HG03432 (cell line): Measurements from ENCODE around the gene GRM7.
A peak's percentile ranks its signal among the peaks of the same experiment; 100 is the strongest.

Experiments used
- ATAC-seq: cut with Tn5 transposase; IDR thresholded peaks from one replicate; pipeline ENCODE4 v1.9.1; 2021; ENCODE audit warnings: mild to moderate bottlenecking, moderate library complexity; ENCODE audit not compliant: unreplicated experiment

GRM7 gene

DNA sequence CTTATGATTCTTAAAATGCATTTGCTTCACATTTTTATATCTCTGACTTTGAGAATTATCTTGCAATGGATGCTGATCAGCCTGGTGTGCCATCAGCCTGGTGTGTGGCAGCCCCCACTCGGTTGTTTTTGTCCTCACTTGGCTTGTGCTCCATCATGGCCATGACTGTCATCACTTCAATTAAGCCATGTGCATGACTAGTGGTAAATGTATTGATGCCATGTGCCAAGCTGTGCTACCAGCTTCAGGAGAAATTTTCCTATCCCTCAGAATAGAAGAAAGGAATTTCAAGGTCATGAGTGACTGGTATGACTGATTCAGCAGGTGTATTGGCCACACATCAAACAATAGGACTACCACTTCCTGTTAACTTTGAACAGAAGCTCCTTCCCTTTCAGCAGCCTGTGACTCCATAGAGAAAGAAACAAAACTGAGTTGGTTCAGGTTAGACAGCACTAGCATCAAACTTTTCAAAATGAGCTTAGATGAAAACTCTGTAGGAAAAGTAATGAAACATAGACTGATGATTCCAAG lies 251.7 kb downstream of the GRM7 start:
- ATAC-seq = peak; percentile 67

DNA sequence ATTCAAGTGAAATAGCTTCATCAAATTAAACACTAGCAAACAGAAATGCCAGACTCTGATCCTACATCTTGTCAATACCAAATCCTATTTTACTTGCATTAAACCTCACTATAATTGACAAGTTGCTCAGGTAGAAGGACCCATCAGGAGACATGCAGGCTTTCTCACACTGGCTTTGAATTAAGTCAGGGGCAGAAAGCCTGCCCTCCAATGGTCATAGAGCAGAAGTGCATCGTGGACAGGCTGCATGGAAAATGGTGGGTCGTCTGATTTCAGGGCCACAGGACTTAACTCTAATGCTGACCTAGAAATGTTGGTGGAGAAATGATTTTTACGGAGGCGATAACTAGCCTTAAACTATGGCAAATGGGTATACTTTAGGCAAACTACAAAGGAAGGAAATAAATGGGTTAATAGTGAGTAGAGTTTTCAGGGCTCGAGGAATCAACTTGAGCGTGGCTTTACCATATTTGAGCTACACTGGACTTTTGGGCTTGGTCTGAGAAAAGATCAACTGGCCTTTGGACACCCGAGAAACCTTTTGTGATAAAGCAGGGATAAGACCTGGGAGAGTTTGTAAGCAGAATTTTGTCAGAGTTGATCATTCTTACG lies 283.9 kb downstream of the GRM7 start:
- peak; percentile 83 for ATAC-seq

DNA sequence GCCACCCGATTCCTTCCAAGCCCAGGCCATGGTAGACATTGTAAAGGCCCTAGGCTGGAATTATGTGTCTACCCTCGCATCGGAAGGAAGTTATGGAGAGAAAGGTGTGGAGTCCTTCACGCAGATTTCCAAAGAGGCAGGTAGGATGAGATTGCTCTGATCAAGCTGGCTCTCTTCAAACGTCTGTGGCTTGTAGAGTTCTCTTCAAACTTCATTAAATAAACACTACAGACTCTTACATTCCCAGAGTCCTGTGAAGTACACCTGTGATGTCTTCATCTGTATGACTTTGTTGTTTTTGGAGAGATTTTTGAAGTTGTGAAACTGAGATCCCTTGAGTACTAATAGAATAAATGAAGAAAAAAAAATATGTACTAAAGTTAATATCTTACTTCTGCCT lies 285.6 kb downstream of the GRM7 start:
- ATAC-seq = no peak

DNA sequence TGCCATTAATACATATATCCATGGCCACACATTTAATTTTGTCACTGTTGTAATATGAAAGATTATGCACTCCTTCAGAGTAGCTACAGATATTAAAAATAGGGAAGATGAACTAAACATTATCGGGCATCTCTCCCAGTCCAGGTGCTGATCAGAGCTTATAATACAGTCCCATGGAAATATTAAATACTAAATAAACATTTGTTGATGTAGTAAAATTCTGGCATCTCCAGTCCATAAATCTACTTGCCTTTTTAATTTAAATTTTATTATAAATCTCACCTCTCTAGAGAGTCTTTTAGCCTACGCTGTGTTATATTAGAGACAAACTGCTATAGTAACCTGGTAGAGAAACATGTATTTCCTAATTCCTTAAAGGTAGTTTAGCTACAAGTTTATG lies 297.6 kb downstream of the GRM7 start:
- ATAC-seq = no peak

DNA sequence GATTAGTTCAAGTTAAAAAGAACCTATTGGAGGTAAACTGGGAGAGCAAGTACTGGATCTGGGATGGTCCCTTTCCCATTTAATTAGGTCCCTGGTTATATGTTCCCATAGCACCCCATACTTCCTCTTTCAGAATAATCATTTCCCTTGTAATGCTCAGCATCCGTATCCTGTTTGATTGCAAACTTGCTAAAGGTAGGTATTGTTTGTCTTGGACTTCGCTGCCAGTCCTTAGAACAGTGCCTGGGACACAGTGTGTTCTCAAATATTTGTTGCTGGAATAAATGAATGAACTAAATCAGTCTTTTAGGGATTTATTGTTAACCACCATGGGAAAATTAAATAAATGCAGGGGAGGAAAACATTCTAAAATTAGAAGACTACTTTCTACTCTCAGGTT lies 299.8 kb downstream of the GRM7 start:
- no peak for ATAC-seq

DNA sequence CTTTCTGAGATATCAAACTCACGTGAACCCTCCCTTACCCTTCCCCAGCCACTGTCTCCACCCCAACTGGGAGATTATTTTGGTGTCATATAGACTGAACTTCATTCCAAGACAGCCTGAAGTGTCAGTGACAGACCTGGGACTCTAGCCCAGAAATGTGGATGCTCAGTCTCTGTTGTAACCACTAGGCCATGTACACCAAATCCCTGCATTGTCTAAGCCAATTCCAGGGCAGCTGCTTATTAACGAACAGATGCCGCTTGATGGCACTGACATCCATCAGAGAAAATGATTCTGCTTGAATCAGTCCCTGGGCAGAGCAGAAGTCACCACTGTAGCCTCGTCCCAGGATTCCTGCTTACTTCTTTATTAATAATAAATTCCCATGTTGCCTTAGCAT lies 305.5 kb downstream of the GRM7 start:
- ATAC-seq = no peak

DNA sequence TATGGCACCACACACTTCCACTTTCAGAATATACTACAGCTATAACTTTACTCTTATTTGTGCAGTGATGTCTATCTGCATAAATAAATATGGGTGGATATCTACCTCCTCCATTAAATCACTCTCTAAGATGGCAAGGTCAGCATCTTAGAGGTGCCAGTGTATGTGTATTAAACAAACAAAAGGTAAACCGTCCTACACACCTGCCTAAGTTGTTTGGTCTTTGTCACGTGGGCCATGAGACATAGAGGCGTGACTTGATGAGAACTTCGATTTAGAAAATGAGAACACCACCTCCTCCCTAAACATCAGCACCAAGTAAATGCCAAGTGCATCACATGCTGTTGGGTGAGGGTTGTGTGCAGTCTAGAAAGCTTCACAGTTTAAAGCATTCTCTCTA lies 310.6 kb downstream of the GRM7 start:
- no peak for ATAC-seq

DNA sequence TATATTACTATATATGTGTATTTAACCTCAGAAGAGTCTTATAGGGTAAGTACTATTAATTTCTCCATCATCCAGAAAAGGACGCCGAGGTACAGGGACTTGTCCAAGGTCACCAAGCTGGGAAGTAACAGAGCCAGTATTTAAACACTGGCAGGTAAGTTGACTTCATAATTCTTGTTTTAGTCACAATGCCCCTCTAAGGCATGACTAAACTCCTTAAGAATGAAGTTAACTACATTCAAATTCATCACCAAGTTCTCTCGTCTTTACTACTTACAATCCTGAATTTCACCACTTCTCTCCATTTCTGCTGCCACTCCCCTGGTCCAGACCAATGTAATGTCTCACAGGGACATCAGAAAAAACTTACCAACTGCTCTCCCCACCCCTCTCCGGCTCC lies 312.1 kb downstream of the GRM7 start:
- no peak for ATAC-seq

DNA sequence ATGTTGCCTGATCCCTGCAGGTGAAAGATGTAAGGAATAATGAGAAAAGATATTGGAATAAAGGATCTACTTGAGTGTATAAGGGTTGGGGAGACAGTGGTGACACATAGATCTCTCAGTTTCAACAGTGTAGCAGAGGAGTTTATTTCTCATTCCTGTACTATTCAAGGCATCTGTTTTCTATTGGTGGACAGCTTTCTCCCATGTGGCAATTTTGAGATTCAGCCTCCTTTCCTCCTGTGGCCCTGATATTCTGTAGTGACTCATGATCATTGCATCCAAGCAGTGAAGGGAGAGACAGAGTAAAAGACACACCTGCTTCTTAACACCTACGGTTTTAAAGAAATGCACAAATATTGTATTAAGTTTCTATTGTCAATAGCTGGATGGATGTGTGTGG lies 327.6 kb downstream of the GRM7 start:
- no peak for ATAC-seq

DNA sequence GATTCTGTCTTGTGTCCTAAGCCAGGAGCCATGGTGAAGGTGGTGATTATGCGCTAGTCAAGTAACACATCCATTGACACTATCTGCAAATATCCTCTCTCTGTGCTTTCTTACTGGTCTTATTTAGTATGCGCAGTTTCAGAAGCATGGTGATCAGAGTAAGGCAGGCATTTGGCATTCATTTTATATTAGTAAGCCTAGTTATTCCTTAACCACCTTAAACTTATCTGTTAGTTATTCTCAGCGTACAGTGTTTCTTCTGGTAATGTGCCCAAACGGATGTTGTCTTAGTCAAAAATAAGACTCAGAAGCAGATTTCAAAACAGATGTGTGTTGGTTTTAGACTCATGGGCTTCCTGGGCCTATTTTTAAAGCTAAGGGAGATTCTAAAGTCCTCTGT lies 329.2 kb downstream of the GRM7 start:
- ATAC-seq = peak; percentile 62

DNA sequence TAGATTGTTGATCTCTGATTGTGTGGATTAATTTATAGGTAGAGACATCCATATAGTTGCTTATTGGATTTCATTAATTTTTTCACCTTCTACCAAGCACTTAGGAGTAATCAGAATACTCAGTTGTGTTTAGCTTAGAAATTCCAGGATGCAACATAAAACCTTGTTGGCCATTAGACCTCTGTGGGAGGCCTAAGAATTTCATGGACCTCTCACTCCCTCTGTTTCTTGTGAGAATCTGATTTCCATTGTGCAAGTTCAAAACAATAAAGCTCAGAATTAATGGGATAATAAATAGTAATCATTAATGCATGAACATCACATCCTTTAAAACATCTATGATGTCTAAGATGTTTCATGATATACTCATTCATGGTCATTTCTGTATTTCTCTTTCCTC lies 332.4 kb downstream of the GRM7 start:
- no peak for ATAC-seq

DNA sequence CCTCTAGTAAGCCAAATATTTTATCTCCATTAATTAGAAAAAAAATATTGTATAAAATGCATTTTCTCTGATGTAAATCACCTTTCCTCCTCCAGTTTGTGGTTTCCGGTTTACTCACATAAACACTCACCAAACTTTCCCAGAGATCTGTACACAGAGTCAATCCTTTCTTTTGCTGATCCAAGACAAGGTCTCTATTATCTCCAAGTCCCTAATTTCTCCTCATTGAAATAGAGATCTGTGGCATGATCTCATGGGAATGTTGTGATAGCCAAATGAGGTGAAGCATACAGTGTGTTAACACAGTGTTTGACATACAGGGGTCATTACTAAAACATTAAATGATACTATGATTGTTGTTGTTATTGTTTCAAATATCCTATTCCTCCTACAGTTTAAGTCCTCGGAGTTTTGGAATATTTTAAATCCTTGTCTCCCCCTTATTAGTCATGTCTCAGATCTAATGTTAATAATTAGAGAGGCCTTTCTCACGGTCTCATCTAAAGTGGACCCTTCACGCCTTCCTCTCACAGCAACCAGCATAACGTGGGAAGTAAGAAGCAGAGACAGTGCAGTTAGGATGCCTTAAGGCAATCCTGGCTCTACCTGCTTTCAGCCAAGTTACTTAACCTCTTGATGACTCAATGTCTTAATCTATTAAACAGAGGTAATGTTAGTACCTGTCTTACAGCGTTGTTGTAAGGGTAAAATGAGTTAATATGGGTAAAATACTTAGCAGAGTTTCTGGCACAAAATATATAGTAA lies 333.3 kb downstream of the GRM7 start:
- ATAC-seq = no peak

DNA sequence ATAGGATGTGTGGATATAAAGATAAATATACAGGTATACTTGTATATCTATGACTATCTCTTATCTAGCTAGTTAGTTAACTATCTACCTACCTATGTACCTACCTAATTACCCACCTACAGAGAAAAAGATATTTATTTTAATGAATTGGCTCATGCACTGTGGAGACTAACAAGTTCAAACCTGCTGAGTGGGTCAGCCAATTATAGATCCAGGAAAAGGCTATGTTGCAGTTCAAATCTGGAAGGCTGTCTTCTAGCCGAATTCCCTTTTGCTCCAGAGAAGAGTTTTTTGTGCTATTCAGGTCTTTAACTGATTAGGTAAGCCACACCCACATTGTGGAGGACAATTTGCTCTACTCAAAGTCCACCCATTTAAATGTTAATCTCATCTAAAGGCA lies 335.0 kb downstream of the GRM7 start:
- no peak for ATAC-seq

DNA sequence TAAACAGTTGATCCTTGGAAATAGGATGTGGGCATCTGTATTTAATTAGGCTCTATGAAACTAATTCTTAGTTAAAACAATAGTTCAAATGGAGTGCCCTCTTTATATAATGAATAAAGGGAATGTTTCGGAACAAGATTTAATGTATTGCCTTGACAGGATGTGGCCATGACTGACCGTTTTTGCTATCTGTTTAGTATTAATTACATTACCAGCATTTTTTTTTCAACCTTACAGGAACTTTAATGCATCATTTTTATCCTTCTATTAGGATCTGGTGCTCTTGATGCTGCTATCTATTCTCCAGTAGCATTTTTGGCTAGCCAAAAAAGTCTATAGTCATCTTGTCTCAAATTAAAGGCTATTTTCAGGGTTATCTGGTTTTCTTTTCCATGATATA lies 340.9 kb downstream of the GRM7 start:
- no peak for ATAC-seq

DNA sequence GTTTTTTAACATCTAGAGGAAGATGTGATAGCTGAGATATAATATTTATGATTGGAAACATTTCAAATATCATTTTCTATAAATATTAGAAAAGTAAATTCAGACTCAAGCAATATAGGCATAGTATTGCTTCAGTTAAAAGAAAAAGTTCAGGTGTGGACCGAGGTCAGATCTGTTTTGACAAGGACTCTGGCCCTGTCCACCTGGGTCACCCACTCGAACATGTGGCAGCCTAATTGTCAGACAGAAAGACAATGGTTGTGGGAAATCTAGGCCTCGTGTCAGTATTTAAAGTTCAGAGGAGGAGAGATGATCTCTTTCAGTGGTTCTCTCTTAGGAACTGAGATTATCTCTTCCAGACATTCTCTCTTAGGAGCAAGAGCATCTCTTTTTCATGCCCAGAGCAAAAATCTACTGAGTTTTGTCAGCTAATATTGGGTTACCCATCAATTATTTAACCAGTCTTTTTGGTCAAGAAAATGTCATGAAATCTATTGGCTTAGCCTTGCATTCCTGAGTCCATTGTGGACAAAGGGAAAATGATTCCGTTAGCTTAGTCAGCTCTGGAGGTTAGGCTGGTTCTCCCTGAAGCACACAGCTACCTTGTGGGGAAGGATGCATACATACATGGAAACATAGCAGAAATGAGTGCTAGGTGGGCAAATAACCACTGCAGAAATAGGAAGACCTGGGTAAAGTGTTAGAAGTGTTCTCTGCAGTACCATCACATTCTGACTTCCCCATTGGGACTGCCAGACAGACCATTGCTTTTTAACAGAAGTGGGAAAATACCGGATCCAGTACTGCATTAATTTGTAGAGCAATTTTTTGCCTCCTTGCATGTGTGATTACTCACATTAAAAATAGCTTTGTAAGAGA lies 343.3 kb downstream of the GRM7 start:
- ATAC-seq = peak; percentile 40

DNA sequence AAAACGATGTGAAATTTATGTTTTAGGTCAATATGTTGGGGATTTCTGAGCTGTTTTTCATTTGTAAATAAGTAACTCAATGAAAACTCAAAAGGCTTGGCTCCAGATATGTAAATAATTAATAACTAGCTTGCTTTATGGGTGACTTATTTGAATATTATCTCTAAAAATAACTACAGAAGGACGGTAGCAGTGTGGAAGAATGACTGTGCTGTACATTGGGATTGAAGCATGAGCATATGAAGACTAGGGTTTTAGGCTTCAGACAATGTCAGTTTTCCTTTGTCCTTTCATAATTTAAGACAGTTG lies 343.9 kb downstream of the GRM7 start:
- ATAC-seq = peak; percentile 37

DNA sequence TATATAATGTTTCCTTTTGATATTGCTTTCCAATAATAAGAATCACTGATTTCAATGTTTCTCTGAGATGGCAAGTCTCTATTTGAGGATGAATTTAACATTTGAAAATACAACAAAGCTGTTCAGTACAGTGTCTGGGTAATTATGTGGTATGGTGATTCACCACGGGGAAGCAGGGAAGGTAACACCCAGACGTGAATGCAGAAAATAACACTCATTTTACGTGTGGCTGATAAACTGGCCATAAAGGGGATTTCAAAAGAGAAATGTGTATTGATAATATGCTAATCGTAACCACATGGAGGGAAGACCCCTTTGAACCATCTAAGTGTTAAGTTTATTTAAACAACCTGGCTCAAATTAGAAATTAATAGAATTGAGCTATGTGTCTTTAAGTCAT lies 344.6 kb downstream of the GRM7 start:
- ATAC-seq = peak; percentile 57

DNA sequence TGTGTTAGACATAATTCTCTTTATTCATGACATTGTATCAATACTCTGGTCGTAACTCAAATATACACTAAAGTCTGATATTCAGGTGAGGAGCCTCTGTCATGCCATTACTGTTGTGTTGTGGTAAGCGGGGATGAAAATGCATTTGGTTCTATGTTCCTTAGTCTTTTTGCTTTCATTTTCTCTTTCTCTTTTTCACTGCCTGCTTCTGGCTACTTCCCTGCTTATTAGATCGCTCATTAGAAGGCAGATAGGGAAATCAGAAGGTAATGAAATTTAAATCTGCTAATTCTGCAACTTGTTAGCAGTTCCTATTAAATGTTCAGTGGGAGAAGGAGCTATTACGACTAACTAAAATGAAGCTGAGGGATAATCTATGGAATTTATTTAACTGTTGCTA lies 345.0 kb downstream of the GRM7 start:
- peak; percentile 64 for ATAC-seq

DNA sequence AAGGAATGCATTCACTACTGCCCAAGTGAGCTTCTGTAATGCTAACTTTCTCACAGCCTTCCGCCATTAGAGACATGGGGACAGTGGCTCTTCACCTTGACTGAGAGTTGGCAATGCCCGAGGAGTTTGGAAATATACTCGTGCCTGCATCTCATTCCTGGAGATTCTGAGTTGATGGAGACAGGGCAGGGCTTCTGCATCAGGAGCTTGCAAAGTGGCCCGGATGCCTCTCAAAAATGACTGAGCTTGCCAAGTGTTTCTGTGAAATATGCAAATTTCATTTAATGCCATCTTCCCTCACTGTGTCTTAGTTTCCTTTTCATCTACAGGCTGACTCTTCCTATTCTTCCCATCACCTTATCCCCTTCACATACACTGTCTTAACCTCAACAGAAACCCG lies 346.2 kb downstream of the GRM7 start:
- ATAC-seq = no peak

DNA sequence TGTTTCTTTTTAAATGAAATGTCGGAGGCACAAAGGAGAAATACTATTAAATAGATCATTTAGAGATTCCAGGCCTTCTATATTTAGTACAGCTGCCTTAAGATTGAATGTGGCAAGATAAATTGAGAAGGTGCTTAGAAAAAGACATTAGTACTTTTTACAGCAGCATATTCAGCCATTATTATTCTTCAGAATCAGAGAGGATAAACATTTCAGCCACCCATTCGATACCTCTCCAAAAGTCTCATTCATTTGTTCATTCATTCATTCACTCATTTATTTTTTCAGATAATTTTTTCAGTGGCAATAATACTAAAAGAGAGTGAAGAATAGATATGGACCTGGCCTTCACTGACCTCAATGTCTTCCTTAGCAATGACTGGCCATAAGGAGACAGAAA lies 347.0 kb downstream of the GRM7 start:
- ATAC-seq = no peak

DNA sequence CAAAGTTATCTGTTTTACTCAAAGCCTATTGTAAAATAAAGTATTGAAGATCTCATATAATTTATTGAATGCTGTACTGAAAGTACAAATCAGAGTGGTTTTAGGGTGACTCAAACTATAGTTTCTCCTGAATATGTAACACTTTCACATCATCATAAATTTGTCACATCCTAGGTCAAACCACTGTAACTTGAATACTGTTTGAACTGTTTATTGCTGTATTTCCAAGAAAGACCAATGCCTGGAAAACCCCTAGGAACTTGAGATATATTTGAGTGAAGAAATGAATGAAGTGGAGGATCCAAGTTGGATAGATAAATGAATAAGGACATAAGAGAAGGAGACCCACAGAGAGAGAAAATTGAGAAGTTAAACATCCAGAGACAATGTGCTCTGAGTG lies 348.2 kb downstream of the GRM7 start:
- peak; percentile 28 for ATAC-seq

DNA sequence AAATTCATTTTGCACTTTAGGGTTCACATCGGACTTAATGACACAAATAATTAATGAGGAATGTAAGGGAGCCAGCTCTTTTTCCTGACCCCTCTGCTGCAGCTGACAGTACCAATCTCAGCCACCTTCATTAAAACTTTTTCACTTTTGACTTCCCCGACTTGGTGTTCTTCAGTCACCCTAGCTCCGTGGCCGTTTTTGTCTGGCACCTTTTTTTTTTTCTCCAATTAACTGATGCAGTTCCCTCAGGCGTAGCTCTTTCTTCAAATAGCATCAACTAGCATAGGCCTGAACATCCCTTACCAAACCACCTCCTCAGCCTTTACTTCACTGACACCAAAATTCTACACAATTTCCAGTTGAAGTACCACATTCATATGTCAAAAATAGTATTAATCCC lies 350.8 kb downstream of the GRM7 start:
- no peak for ATAC-seq
